HG03378 (cell line): ENCODE data around the gene FNIP2.
"Not testable (repeated sequence)": the region's sequence is repeated elsewhere in the genome, so short reads cannot be mapped to it uniquely, and the experiment has no call there.

ENCODE experiments used
- ATAC-seq: cut with Tn5 transposase; IDR thresholded peaks from one replicate; pipeline ENCODE4 v1.9.1; 2021; ENCODE audit warnings: mild to moderate bottlenecking, moderate library complexity; ENCODE audit not compliant: unreplicated experiment

FNIP2 gene

DNA sequence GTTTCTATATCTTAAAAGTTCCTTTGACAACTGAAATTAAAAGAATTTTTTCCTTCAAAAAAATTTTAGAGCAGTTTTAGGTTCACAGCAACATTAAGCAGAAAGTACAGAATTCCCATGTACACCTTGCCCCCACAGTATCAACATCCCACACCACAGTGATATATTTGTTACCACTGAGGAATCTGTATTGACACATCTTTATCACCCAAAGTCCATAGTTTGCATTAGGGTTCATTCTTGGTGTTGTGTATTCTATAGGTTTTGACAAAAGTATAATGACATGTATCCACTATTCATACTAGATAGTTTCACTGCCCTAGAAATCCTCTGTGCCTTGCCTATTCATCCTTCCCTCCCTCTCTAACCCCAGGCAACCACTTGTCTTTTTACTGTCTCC, 43.7 kb downstream of the FNIP2 start:
- no peak for ATAC-seq

GRCh38 chr4:158813113-158813512, 44.3 kb downstream of the FNIP2 start:
- ATAC-seq, result no peak

GRCh38 chr4:158814207-158814606, 45.4 kb downstream of the FNIP2 start:
- ATAC-seq, result no peak

GRCh38 chr4:158814636-158815330, 46.0 kb downstream of the FNIP2 start:
- ATAC-seq, result no peak

DNA sequence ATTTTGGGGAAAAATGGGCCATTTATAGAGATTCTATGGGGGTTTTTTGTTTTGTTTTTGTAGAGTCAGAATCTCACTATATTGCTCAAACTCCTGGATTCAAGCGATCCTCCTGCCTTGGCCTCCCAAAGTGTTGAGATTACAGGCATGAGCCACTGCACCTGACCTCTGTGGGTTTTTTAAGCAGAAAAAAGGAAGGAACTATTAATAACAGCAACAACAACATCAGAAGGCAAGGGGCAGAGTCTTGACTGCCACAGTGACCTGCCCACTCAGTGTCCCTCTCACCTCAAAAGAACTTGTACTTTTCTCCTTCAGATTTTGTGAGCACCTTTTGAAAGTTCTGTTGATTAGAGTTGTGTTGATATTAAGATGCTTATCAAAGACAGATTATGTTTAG, 48.1 kb downstream of the FNIP2 start:
- peak; percentile 35 for ATAC-seq

- peak; percentile 72 for ATAC-seq
Measured at GRCh38 chr4:158817562-158818296, 48.9 kb downstream of the FNIP2 start.

GRCh38 chr4:158818560-158819140, 49.8 kb downstream of the FNIP2 start:
- ATAC-seq, result no peak

DNA sequence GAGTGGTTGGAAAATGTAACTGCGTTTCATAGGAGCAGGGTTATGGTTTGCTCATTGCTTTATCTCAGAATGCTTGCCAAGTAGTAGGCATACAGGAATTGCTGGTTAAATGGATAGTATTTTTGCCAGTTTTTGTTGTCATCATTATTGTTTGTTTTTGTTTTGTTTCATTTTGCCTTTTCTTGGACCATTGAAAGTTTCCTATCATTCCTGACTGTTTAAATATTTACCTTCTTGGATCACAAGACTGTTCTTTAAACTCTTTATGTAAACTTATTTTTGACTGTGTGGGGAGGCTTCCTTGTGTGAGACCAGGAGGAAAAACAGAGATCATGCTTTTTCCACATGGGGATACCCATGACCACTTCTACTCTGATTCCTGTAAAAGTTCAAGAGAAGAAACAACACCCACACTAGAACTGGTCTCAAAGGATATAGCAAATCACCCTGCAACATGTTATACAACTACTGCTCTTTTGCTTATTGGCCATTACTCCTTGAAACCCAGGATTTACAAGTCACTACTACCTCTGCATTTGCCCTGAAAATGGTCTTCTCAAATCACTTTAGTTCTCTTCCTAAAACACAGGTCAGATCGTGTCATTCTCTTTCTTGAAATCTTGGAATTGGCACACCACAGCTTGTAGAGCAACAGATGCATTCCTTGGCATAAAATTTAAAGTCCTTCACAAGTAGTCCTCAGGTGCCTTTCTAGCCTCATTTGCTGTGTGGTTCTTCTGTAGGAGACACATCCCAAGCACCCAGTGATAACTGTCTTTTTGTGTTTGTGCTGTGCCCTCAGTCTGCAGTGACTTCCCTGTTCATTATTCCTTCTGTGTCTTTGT, 51.3 kb downstream of the FNIP2 start:
- ATAC-seq, result no peak

GRCh38 chr4:158821228-158821971, 52.6 kb downstream of the FNIP2 start:
- ATAC-seq, result peak; percentile 34

DNA sequence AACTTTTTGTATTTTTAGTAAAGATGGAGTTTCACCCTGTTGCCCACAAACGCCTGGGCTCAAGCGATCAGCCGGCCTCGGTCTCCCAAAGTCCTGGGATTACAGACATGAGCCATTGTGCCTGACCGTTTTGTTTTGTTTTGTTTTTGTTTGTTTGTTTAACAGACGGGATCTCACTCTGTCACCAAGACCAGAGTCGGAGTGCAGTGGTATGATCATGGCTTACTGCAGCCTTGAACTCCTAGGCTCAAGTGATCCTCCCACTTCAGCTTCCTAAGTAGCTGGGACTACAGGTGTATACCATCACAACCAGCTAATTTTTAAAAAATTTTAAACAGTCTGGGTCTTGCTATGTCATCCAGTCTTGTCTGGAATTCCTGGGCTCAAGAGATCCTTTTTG, 53.5 kb downstream of the FNIP2 start:
- ATAC-seq, result no peak

DNA sequence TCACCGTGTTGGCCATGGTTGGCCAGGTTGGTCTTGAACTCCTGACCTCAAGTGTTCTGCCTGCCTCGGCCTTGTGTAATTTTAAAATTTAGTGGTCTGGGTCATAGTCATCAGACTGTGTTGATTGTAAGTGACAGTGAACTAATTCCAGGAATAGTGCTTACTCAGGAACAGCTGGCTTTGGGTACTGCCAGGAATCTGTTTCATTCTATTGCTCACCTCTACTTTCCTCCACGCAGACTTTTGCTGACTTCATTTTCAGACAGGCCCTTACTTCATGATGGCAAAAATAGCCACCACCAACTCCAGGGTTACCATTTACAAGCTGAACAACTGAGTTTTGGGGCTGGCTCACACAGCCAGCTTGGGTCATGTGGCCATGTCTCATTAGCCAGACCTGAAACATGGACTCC, 54.6 kb downstream of the FNIP2 start:
- ATAC-seq, result peak; percentile 39

- no peak for ATAC-seq
Measured at GRCh38 chr4:158824425-158825274, 55.8 kb downstream of the FNIP2 start.

DNA sequence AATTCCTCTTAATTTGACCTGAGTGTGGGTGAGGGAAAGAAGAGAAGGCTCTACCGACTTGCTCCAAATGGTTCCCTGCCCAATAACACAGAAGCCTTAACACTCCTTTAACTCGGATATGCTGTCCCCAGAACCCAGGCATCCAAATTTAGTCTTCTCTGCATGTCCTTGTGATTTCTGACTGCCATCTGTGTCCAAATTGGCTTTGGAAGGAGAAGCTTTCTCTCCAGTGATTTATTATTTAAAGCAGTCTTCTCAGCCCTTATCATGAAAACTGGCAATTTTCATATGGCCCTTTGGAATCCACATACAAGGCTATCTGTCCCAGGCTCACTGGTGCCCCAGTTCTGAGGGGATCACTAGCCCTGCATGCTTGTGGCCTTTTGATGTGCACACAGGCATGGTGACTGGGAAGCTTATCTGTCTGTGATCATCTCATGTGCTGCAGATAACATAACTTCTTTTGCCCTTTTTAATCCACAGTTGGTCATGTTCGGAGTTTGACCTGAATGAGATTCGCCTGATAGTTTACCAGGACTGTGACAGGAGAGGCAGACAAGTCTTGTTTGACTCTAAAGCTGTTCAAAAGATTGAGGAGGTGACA, 56.7 kb downstream of the FNIP2 start:
- no peak for ATAC-seq

- peak; percentile 65 for ATAC-seq
Measured at GRCh38 chr4:158826057-158826456, 57.2 kb downstream of the FNIP2 start.

DNA sequence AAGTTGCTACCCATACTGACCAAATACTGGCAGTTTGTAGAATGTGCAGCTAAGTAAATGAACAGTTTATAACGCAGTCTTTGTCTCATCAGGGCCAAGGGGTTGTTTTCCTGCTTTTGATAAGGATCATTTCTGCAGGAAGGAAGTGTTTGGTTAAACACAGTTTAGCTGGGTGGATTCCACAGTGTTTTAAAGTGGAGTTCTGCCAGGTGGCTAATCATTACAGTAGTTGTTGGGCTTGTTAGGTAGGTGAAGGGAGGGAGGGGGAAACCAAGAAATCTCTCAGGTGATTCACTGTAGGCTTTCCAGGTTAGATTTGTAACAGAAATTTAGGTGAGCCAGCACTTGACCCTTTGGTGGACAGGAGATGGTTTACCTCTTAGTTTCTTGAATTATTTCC, 58.1 kb downstream of the FNIP2 start:
- peak; percentile 32 for ATAC-seq

GRCh38 chr4:158827543-158827981, 58.7 kb downstream of the FNIP2 start:
- no peak for ATAC-seq

DNA sequence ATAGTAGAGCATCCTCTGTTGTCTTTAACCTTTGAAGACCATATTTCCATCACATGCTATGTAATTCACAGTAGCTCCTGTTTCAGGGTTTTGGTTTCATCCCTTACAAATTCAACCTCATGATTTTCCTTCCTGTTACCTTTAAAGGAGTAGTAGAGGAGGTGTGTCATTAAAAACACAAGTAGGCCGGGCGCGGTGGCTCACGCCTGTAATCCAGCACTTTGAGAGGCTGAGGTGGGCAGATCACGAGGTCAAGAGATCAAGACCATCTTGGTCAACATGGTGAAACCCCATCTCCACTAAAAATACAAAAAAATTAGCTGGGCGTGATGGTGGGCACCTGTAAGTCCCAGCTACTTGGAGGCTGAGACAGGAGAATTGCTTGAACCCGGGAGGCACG, 59.3 kb downstream of the FNIP2 start:
- ATAC-seq, result not testable (repeated sequence)

GRCh38 chr4:158829254-158829653, 60.4 kb downstream of the FNIP2 start:
- ATAC-seq, result no peak

- ATAC-seq, result no peak
Measured at GRCh38 chr4:158833602-158834001, 64.8 kb downstream of the FNIP2 start.
